ENCODE data around the gene ADAM17.
"Not testable (repeated sequence)": the region's sequence is repeated elsewhere in the genome, so short reads cannot be mapped to it uniquely, and the experiment has no call there.

Gene ADAM17

GRCh38 chr2:9518780-9519179 lies 36.9 kb downstream of the ADAM17 start:
- TF ChIP-seq ZFX (IDR thresholded peaks at IDR 0.05; ENCODE audit: borderline replicate concordance) (no peak), CTCF (IDR thresholded peaks at IDR 0.05) (no peak)
- H3K27ac ChIP-seq, result no peak overlapping the region

- TF ChIP-seq CTCF (IDR thresholded peaks at IDR 0.05), result no peak
- no peak for TF ChIP-seq ZFX (IDR thresholded peaks at IDR 0.05; ENCODE audit: borderline replicate concordance)
Measured at GRCh38 chr2:9518163-9518562, 37.5 kb downstream of the ADAM17 start.

GRCh38 chr2:9517118-9517782 lies 38.4 kb downstream of the ADAM17 start:
- H3K27ac ChIP-seq, result no peak overlapping the region
- TF ChIP-seq CTCF (IDR thresholded peaks at IDR 0.05) (no peak), ZFX (IDR thresholded peaks at IDR 0.05; ENCODE audit: borderline replicate concordance) (no peak)

More at GRCh38 chr2:9518163-9518562, 37.5 kb downstream of the ADAM17 start:
- H3K27ac ChIP-seq, result no peak overlapping the region

- not testable (repeated sequence) for H3K27ac ChIP-seq
Measured at GRCh38 chr2:9513946-9514345, 41.7 kb downstream of the ADAM17 start.

- no peak for TF ChIP-seq CTCF (IDR thresholded peaks at IDR 0.05)
- no peak for TF ChIP-seq ZFX (IDR thresholded peaks at IDR 0.05; ENCODE audit: borderline replicate concordance)
- H3K27ac ChIP-seq, result no peak overlapping the region
Measured at GRCh38 chr2:9508931-9509330, 46.7 kb downstream of the ADAM17 start.

- TF ChIP-seq ZFX (IDR thresholded peaks at IDR 0.05; ENCODE audit: borderline replicate concordance) (no peak), CTCF (IDR thresholded peaks at IDR 0.05) (no peak)
- no peak overlapping the region for H3K27ac ChIP-seq
Measured at GRCh38 chr2:9498210-9498609, 57.4 kb downstream of the ADAM17 start.

GRCh38 chr2:9497017-9497416 lies 58.6 kb downstream of the ADAM17 start:
- TF ChIP-seq ZFX (IDR thresholded peaks at IDR 0.05; ENCODE audit: borderline replicate concordance) (no peak), CTCF (IDR thresholded peaks at IDR 0.05) (no peak)
- no peak overlapping the region; the same call in 1 of the 2 replicates for H3K27ac ChIP-seq

- no peak overlapping the region for H3K27ac ChIP-seq
- TF ChIP-seq CTCF (IDR thresholded peaks at IDR 0.05) (no peak), ZFX (IDR thresholded peaks at IDR 0.05; ENCODE audit: borderline replicate concordance) (no peak)
Measured at GRCh38 chr2:9494081-9494480, 61.5 kb downstream of the ADAM17 start.
